ENCODE data around the gene CYYR1.

The CYYR1 gene

GRCh38 chr21:26423511-26423910 lies 149.6 kb downstream of the CYYR1 start:
- no peak for DNase-seq

GRCh38 chr21:26422706-26423105 lies 150.4 kb downstream of the CYYR1 start:
- DNase-seq = no peak

GRCh38 chr21:26422138-26422537 lies 150.9 kb downstream of the CYYR1 start:
- no peak for DNase-seq

GRCh38 chr21:26421724-26422123 lies 151.4 kb downstream of the CYYR1 start:
- DNase-seq = no peak
